ENCODE measurements around the gene CIDEC.

DNA sequence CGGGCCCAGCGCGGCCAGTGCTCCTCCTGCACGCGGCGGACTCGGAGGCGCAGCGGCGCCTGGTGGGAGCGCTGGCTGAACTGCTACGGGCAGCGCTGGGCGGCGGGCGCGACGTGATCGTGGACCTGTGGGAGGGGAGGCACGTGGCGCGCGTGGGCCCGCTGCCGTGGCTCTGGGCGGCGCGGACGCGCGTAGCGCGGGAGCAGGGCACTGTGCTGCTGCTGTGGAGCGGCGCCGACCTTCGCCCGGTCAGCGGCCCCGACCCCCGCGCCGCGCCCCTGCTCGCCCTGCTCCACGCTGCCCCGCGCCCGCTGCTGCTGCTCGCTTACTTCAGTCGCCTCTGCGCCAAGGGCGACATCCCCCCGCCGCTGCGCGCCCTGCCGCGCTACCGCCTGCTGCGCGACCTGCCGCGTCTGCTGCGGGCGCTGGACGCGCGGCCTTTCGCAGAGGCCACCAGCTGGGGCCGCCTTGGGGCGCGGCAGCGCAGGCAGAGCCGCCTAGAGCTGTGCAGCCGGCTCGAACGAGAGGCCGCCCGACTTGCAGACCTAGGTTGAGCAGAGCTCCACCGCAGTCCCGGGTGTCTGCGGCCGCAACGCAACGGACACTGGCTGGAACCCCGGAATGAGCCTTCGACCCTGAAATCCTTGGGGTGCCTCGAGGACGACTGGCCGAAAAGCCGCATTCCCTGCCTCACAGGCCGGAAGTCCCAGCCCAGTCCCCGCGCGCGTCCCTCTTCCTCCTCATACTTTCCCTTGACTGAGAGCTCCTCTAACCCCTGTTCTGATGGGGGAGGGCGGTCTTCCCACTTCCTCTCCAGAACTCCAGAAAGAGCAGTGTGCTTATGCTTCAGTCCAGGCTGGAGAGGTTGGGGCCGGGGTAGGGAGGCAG lies 35.4 kb upstream of the CIDEC start:
- TF ChIP-seq, protein P1, sequence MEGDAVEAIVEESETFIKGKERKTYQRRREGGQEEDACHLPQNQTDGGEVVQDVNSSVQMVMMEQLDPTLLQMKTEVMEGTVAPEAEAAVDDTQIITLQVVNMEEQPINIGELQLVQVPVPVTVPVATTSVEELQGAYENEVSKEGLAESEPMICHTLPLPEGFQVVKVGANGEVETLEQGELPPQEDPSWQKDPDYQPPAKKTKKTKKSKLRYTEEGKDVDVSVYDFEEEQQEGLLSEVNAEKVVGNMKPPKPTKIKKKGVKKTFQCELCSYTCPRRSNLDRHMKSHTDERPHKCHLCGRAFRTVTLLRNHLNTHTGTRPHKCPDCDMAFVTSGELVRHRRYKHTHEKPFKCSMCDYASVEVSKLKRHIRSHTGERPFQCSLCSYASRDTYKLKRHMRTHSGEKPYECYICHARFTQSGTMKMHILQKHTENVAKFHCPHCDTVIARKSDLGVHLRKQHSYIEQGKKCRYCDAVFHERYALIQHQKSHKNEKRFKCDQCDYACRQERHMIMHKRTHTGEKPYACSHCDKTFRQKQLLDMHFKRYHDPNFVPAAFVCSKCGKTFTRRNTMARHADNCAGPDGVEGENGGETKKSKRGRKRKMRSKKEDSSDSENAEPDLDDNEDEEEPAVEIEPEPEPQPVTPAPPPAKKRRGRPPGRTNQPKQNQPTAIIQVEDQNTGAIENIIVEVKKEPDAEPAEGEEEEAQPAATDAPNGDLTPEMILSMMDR (IDR thresholded peaks at IDR 0.05; ENCODE audit: low read depth, low read length), result no peak
- TF ChIP-seq EZH2phosphoT487 (IDR thresholded peaks at IDR 0.05; ENCODE audit: low read depth), result no peak

Data from OCI-LY3 (cell line).